GM21526 (cell line): ENCODE results near the gene TM4SF5.
"Not testable (repeated sequence)": the region's sequence is repeated elsewhere in the genome, so short reads cannot be mapped to it uniquely, and the experiment has no call there.

Experiments
- ATAC-seq: cut with Tn5 transposase; IDR thresholded peaks from one replicate; pipeline ENCODE4 v1.9.1; 2021; ENCODE audit warnings: moderate library complexity; ENCODE audit not compliant: unreplicated experiment, low FRiP score

Gene TM4SF5

GRCh38 chr17:4823373-4824089 is 51.8 kb downstream of the TM4SF5 start:
- ATAC-seq: no peak

- ATAC-seq: no peak
Observed at GRCh38 chr17:4827399-4827798, 55.7 kb downstream of the TM4SF5 start.

- ATAC-seq: not testable (repeated sequence)
Observed at GRCh38 chr17:4832829-4833177, 61.1 kb downstream of the TM4SF5 start.
